Measurements from ENCODE around the gene NBPF3. TPM values are rescaled to one million over a fixed set of nuclear protein-coding genes. Genes with fewer than 3 reads are reported as not detected.

NBPF3 gene
- total and polyA plus RNA-seq, 4 donors, result 1.4 to 4.0 (median 1.7) TPM

GRCh38 chr1:21496063-21496462 lies 56.1 kb downstream of the NBPF3 start (continued):
- TF ChIP-seq CTCF (IDR thresholded peaks at IDR 0.05; ENCODE audit: low read depth, low read length, missing input control), result no peak
- no peak for TF ChIP-seq JUND (IDR thresholded peaks at IDR 0.05)
- TF ChIP-seq EGR1 (IDR thresholded peaks at IDR 0.05; ENCODE audit: low read depth in 2 of 2), result no peak
- TF ChIP-seq HNF4A (conservative IDR thresholded peaks at IDR 0.05), result no peak

GRCh38 chr1:21496886-21497285 lies 56.9 kb downstream of the NBPF3 start:
- DNase-seq (ENCODE audit: low spot score), result no peak
- Histone ChIP-seq H3K9ac (ENCODE audit: low read depth in 1 of 2, low read length in 2 of 2) (no peak overlapping the region), H3K27ac (ENCODE audit: low read depth in 1 of 2, low read length in 2 of 2) (no peak overlapping the region), H3K4me3 (ENCODE audit: low read depth in 1 of 3, low read length in 3 of 3) (no peak overlapping the region), H3K4me1 (ENCODE audit: control insufficient read depth in 4 of 4, insufficient read depth in 4 of 4, low read length in 3 of 4) (no peaks in the 10 kb centered on the region), H3K9me3 (ENCODE audit: control insufficient read depth in 4 of 4, low read length in 3 of 4) (peaks cover 0 to 2% (median 0%) of the 10 kb centered on the region in 4 donors), H3K36me3 (ENCODE audit: control insufficient read depth in 4 of 4, insufficient read depth in 3 of 4, low read depth in 1 of 4, low read length in 3 of 4) (no peaks in the 10 kb centered on the region), H3K27me3 (ENCODE audit: control insufficient read depth in 4 of 4, insufficient read depth in 4 of 4, low read length in 3 of 4) (no peaks in the 10 kb centered on the region)
- 90% methylated on average over 3 of the region's 3 CpGs for WGBS
- TF ChIP-seq MAX (IDR thresholded peaks at IDR 0.05) (no peak), HNF4A (conservative IDR thresholded peaks at IDR 0.05) (no peak), REST (IDR thresholded peaks at IDR 0.05) (no peak), TAF1 (conservative IDR thresholded peaks at IDR 0.05) (no peak)

- 65% methylated on average over 7 of the region's 7 CpGs for whole genome bisulfite sequencing
- H3K36me3 ChIP-seq (ENCODE audit: control insufficient read depth in 4 of 4, insufficient read depth in 3 of 4, low read depth in 1 of 4, low read length in 3 of 4), result no peaks in the 10 kb centered on the region
- peaks cover 0 to 2% (median 0%) of the 10 kb centered on the region in 4 donors for H3K9me3 ChIP-seq (ENCODE audit: control insufficient read depth in 4 of 4, low read length in 3 of 4)
- H3K27ac ChIP-seq (ENCODE audit: low read depth in 1 of 2, low read length in 2 of 2), result no peak overlapping the region
- TF ChIP-seq YY1 (IDR thresholded peaks at IDR 0.05), result no peak
- TF ChIP-seq RAD21 (IDR thresholded peaks at IDR 0.05), result no peak
- no peak for TF ChIP-seq MAX (IDR thresholded peaks at IDR 0.05)
- no peak overlapping the region for H3K9ac ChIP-seq (ENCODE audit: low read depth in 1 of 2, low read length in 2 of 2)
- H3K4me3 ChIP-seq (ENCODE audit: low read depth in 1 of 3, low read length in 3 of 3), result no peak overlapping the region
- H3K4me1 ChIP-seq (ENCODE audit: control insufficient read depth in 4 of 4, insufficient read depth in 4 of 4, low read length in 3 of 4), result no peaks in the 10 kb centered on the region
- no peak for DNase-seq (ENCODE audit: low spot score)
- H3K27me3 ChIP-seq (ENCODE audit: control insufficient read depth in 4 of 4, insufficient read depth in 4 of 4, low read length in 3 of 4), result no peaks in the 10 kb centered on the region
Observed at GRCh38 chr1:21497466-21498061, 57.6 kb downstream of the NBPF3 start.
